OCI-LY7 (cell line): ENCODE measurements around the gene MAP7D2. TPM values are rescaled to one million over a fixed set of nuclear protein-coding genes. Genes with fewer than 3 reads are reported as not detected.

Experiments
- BruUV-seq: library from RNA; stranded (reverse); fragments of 400-500 nt; replicated peaks from 2 replicates; lab custom pipeline; 2021; lab: Mats Ljungman, UMichigan
- CTCF ChIA-PET: fragments of 300-600 bp; sonication (Branson Sonifier 250); formaldehyde crosslinking; loops from one replicate; lab custom pipeline; 2022; ENCODE audit warnings: antibody characterized with exemption; ENCODE audit not compliant: unreplicated experiment; lab: Charles Lee
- POLR2A ChIA-PET: fragments of 300-600 bp; sonication (Branson Sonifier 250); formaldehyde crosslinking; loops from one replicate; lab custom pipeline; 2022; ENCODE audit warnings: antibody characterized with exemption; lab: Charles Lee
- DNase-seq: peaks from one replicate; pipeline ENCODE4 v3.0.0-alpha.2; 2015; ENCODE audit warnings: low spot score
- H2AFZ ChIP-seq: fragments of 200-600 bp; sonication (generic), shearing (Covaris generic); 2 replicates; pipeline ENCODE4 v1.6.1; 2014; ENCODE audit warnings: mild to moderate bottlenecking, antibody characterized with exemption, low read length, moderate library complexity
- H3K27ac ChIP-seq: fragments of 200-600 bp; sonication (generic); 2 replicates; pipeline ENCODE4 v1.5.1; 2014; ENCODE audit warnings: mixed run types, low read depth, mild to moderate bottlenecking, moderate library complexity, low read length, inconsistent platforms; ENCODE audit not compliant: poor library complexity, severe bottlenecking
- H3K36me3 ChIP-seq: fragments of 200-600 bp; sonication (generic); 2 replicates; pipeline ENCODE4 v1.6.1; 2014; ENCODE audit warnings: mild to moderate bottlenecking, antibody characterized with exemption, low read length, moderate library complexity, mixed read lengths; ENCODE audit not compliant: insufficient read depth
- H3K4me1 ChIP-seq: fragments of 200-600 bp; sonication (generic); 2 replicates; pipeline ENCODE4 v1.5.1; 2014; ENCODE audit warnings: mild to moderate bottlenecking, low read length; ENCODE audit not compliant: insufficient read depth, poor library complexity, severe bottlenecking
- H3K4me2 ChIP-seq: fragments of 200-600 bp; sonication (generic); 2 replicates; pipeline ENCODE4 v1.6.1; 2014; ENCODE audit warnings: mild to moderate bottlenecking, low read length
- H3K4me3 ChIP-seq: fragments of 200-600 bp; sonication (generic); 2 replicates; pipeline ENCODE4 v1.5.1; 2014; ENCODE audit warnings: mild to moderate bottlenecking, low read depth, low read length; ENCODE audit not compliant: poor library complexity, severe bottlenecking
- H3K79me2 ChIP-seq: fragments of 200-600 bp; sonication (generic); 2 replicates; pipeline ENCODE4 v1.6.1; 2016; ENCODE audit warnings: low read depth, mild to moderate bottlenecking, low read length, moderate library complexity, mixed read lengths; ENCODE audit not compliant: insufficient read depth
- H3K9me2 ChIP-seq: fragments of 200-600 bp; sonication (generic); 2 replicates; pipeline ENCODE4 v1.6.1; 2016; ENCODE audit warnings: mild to moderate bottlenecking, low read length, mixed read lengths; ENCODE audit not compliant: insufficient read depth
- H3K9me3 ChIP-seq: fragments of 200-600 bp; sonication (generic); 2 replicates; pipeline ENCODE4 v1.6.1; 2014; ENCODE audit warnings: mild to moderate bottlenecking, mixed run types, low read length, mixed read lengths
- H4K20me1 ChIP-seq: fragments of 200-600 bp; sonication (generic); 2 replicates; pipeline ENCODE4 v1.6.1; 2014; ENCODE audit warnings: mild to moderate bottlenecking, antibody characterized with exemption, low read length, moderate library complexity, mixed read lengths; ENCODE audit not compliant: insufficient read depth
- EZH2phosphoT487 ChIP-seq: fragments of 200-600 bp; sonication (generic); IDR thresholded peaks from 2 replicates; pipeline ENCODE4 v1.6.1; 2018; ENCODE audit warnings: low read depth, borderline replicate concordance, mild to moderate bottlenecking, mixed run types, antibody characterized with exemption, low read length, moderate library complexity, mixed read lengths
- intact Hi-C: fragments of 100-400 bp; cut with micrococcal nuclease; formaldehyde crosslinking; loops from one replicate; pipeline ENCODE4 v1.10.0; 2022; ENCODE audit not compliant: unreplicated experiment
- total RNA-seq, 2 experiments: library from RNA; depleted of rRNA in 1 of 2; stranded (reverse); fragments of >200 nt in 1 of 2; shearing (Covaris generic) in 1 of 2; gene quantifications; 2 replicates each; pipeline ENCODE4 v1.2.3, GENCODE V29; 2014 to 2022
- TF ChIP-seq, protein P1 (sequence below): fragments of 200-600 bp; sonication (generic); conservative IDR thresholded peaks from 2 replicates; pipeline ENCODE4 v1.5.1; 2014; ENCODE audit warnings: mild to moderate bottlenecking, antibody characterized with exemption, low read length, moderate library complexity, mixed read lengths

MAP7D2 gene
- total RNA-seq, 2 experiments from 2014 or later = 0.13 TPM; not detected in 1

DNA sequence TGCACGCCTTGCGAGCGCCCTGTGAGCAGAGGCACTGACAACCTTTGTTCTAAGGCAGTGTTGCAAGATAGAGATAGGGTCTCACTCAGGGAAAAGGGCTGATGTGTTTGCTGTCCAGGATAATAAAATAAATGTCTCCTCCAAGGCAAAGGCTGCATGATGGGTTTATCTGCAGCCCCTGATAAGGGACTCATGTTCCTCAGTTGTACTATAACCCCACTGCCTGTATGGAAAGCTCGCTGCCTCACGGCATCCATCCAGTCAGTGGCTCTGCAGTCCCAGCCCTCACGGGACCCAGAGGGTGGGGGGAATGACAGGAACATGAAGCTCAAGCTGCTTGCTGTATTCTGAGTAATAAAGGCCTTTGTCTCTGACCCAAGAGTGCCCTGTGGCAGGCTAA lies 148.4 kb downstream of the MAP7D2 start:
- BruUV-seq = no TSS peak
- Histone ChIP-seq H4K20me1 (no peaks in the 10 kb centered on the region), H2AFZ (no peak overlapping the region), H3K9me2 (no peaks in the 10 kb centered on the region), H3K9me3 (no peaks in the 10 kb centered on the region), H3K4me3 (no peak overlapping the region), H3K36me3 (peaks cover 14% of the 10 kb centered on the region), H3K27ac (no peak overlapping the region), H3K4me1 (no peaks in the 10 kb centered on the region), H3K79me2 (no peaks in the 10 kb centered on the region), H3K4me2 (no peak overlapping the region)
- POLR2A ChIA-PET = interaction anchor here (0.9 kb wide), 1 partner anchor 121 kb away, joined by 3 read pairs; no protein-coding TSS in a partner anchor
- no peak for DNase-seq
- CTCF ChIA-PET = no interaction called here
- intact Hi-C loops = no loop called here
- TF ChIP-seq, protein P1, sequence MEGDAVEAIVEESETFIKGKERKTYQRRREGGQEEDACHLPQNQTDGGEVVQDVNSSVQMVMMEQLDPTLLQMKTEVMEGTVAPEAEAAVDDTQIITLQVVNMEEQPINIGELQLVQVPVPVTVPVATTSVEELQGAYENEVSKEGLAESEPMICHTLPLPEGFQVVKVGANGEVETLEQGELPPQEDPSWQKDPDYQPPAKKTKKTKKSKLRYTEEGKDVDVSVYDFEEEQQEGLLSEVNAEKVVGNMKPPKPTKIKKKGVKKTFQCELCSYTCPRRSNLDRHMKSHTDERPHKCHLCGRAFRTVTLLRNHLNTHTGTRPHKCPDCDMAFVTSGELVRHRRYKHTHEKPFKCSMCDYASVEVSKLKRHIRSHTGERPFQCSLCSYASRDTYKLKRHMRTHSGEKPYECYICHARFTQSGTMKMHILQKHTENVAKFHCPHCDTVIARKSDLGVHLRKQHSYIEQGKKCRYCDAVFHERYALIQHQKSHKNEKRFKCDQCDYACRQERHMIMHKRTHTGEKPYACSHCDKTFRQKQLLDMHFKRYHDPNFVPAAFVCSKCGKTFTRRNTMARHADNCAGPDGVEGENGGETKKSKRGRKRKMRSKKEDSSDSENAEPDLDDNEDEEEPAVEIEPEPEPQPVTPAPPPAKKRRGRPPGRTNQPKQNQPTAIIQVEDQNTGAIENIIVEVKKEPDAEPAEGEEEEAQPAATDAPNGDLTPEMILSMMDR = no peak
- no peak for TF ChIP-seq EZH2phosphoT487

DNA sequence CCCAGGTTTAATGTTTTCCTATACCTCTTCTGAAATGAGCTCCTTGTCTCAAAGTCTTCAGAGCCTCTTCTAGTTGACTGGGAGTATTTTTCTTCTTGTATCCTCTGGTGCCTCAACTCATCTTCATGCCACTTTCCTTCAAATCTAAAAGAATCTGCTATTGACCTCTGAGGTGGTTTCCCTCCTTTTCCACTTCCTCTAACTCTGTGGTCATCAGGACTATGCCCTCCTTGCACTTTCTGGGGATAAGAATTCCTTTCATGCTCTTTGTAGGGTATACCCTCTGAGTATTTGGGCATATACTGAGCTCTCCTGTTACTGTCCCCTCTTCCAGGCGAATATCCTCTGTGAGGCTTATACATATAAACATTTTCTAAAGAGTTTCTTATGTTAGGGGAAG lies 150.7 kb downstream of the MAP7D2 start:
- no peaks in the 10 kb centered on the region for H3K79me2 ChIP-seq
- H3K27ac ChIP-seq = no peak overlapping the region
- no peak overlapping the region for H3K4me2 ChIP-seq
- POLR2A ChIA-PET = interaction anchor here (1.6 kb wide), 1 partner anchor 10 kb away, joined by 3 read pairs; no protein-coding TSS in a partner anchor
- no peaks in the 10 kb centered on the region for H4K20me1 ChIP-seq
- no peak overlapping the region for H2AFZ ChIP-seq
- intact Hi-C loops = no loop called here
- CTCF ChIA-PET = no interaction called here
- H3K4me3 ChIP-seq = no peak overlapping the region
- H3K4me1 ChIP-seq = no peaks in the 10 kb centered on the region
- H3K9me3 ChIP-seq = no peaks in the 10 kb centered on the region
- BruUV-seq = TSS peak; percentile 63
- H3K36me3 ChIP-seq = peaks cover 19% of the 10 kb centered on the region
- no peak for DNase-seq
- TF ChIP-seq EZH2phosphoT487 = no peak
- TF ChIP-seq, protein P1 = no peak
- H3K9me2 ChIP-seq = no peaks in the 10 kb centered on the region

DNA sequence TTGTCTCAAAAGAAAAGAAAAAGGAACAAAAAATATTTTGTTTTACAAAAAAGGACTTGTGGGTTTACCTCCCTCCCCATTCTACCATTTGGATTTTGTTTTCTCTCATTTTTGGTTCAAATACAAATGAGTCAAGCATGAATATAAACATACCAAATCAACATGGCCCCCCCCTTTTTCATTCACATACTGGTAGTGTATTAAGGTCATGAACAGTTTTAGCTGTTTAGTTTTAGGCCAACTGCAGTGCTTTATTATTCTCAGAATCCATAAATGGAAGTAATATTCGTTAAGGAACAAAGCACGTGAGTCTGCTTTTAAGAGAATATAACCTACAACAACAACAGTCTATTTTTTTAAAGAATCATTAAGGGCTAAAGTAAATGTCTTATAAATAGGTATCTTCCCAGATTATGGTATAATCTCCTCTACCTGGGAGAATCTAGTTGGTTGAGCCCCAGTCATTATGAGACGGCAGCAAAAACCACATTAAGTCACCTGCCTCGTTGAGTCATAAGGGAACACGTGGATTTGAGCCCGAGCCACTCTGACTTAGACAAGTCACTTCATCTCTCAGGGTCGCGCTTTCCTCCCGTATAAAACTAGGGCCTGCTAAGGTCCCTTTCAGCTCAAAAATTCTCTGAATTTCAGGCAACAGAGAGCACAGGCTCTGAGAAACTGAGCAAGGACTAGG lies 152.5 kb downstream of the MAP7D2 start:
- H2AFZ ChIP-seq = no peak overlapping the region
- no peaks in the 10 kb centered on the region for H3K79me2 ChIP-seq
- no peak overlapping the region for H3K4me2 ChIP-seq
- no peak overlapping the region for H3K27ac ChIP-seq
- DNase-seq = no peak
- H3K4me1 ChIP-seq = no peaks in the 10 kb centered on the region
- ChIA-PET POLR2A (interaction anchor here (0.6 kb wide), 1 partner anchor 13 kb away, joined by 4 read pairs; no protein-coding TSS in a partner anchor), CTCF (no interaction called here)
- H4K20me1 ChIP-seq = no peaks in the 10 kb centered on the region
- no peak overlapping the region for H3K4me3 ChIP-seq
- TF ChIP-seq, protein P1 = no peak
- no peak for TF ChIP-seq EZH2phosphoT487
- peaks cover 19% of the 10 kb centered on the region for H3K36me3 ChIP-seq
- H3K9me2 ChIP-seq = no peaks in the 10 kb centered on the region
- H3K9me3 ChIP-seq = no peaks in the 10 kb centered on the region
- intact Hi-C loops = no loop called here
- no TSS peak for BruUV-seq
